ENCODE data around the gene KCTD15. TPM values are rescaled to one million over a fixed set of nuclear protein-coding genes. Genes with fewer than 3 reads are reported as not detected.
A peak's percentile ranks its signal among the peaks of the same experiment; 100 is the strongest.

KCTD15 gene, protein sequence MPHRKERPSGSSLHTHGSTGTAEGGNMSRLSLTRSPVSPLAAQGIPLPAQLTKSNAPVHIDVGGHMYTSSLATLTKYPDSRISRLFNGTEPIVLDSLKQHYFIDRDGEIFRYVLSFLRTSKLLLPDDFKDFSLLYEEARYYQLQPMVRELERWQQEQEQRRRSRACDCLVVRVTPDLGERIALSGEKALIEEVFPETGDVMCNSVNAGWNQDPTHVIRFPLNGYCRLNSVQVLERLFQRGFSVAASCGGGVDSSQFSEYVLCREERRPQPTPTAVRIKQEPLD
- total RNA-seq, result 100 to 1,000 TPM in 1 of 4 donors, 10 to 100 TPM in 3; 23.8 to 149 (median 51.8) TPM

DNA sequence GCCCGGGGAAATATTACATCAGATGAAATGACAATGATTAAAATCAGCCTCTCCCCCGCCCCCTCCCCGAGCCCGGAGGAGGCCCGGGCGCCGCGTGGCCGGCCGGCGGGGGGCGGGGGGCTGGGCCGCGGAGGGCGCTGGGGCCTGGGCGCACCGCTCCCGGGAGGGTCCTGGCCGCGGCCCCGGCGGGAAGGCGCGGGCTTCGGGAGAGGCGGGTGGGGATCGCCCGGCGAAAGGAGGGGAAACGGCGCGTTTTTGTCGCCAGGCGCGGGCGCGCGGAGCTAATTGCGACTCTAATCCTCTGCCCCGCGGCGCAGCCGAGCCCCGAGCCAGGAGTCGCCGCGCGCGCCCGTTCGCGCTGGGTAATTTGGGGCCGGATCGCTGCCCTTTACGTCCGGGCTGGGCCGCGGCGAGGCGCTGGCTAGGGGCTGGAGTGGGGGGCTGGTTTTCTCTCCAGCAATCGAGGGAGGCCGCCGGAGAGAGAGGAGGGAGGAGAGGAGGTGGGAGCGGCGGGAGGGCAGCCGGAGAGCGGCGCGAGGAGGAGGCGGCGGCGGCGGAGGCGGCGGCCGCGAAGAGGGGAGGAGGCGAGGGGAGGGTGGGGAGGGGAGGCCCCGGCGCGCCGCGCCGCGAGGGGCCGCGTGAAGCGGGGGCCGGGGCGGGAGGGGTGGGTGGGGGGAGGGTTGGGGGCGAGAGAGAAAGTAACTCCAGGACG, at the start of gene KCTD15:
TSS of gene KCTD15 (plus strand) at position 707 of the 712 bp plus-strand sequence. CDS start 3,585 bp downstream, outside the sequence.
- H3K4me3 ChIP-seq, result peak within 1 kb of the TSS; percentile 77 to 92
- no peaks in the 10 kb centered on the region for H3K9me3 ChIP-seq
- TF ChIP-seq POLR2A (IDR thresholded peaks at IDR 0.05), result no peak
- TF ChIP-seq, protein P1, sequence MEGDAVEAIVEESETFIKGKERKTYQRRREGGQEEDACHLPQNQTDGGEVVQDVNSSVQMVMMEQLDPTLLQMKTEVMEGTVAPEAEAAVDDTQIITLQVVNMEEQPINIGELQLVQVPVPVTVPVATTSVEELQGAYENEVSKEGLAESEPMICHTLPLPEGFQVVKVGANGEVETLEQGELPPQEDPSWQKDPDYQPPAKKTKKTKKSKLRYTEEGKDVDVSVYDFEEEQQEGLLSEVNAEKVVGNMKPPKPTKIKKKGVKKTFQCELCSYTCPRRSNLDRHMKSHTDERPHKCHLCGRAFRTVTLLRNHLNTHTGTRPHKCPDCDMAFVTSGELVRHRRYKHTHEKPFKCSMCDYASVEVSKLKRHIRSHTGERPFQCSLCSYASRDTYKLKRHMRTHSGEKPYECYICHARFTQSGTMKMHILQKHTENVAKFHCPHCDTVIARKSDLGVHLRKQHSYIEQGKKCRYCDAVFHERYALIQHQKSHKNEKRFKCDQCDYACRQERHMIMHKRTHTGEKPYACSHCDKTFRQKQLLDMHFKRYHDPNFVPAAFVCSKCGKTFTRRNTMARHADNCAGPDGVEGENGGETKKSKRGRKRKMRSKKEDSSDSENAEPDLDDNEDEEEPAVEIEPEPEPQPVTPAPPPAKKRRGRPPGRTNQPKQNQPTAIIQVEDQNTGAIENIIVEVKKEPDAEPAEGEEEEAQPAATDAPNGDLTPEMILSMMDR (IDR thresholded peaks at IDR 0.05), result no peak
- H3K4me1 ChIP-seq, result peaks cover 0 to 16% of the 10 kb centered on the region in 2 donors
- H3K27me3 ChIP-seq, result no peaks in the 10 kb centered on the region
- no peaks in the 10 kb centered on the region for H3K36me3 ChIP-seq
- H3K27ac ChIP-seq, result peak within 1 kb of the TSS; percentile 93 to 98
- intact Hi-C loops (cut with DNase I; ENCODE audit: low total_unique reads), result no loop called here
- DNase-seq, result peak; percentile 33 to 55

- H3K27me3 ChIP-seq, result no peaks in the 10 kb centered on the region
- no peak overlapping the region for H3K27ac ChIP-seq
- DNase-seq, result no peak
- intact Hi-C loops (cut with DNase I; ENCODE audit: low total_unique reads), result no loop called here
- no peaks in the 10 kb centered on the region for H3K4me1 ChIP-seq
- H3K9me3 ChIP-seq, result no peaks in the 10 kb centered on the region
- H3K36me3 ChIP-seq, result no peaks in the 10 kb centered on the region
- H3K4me3 ChIP-seq, result no peak overlapping the region
- TF ChIP-seq POLR2A (IDR thresholded peaks at IDR 0.05), result no peak
- TF ChIP-seq, protein P1 (IDR thresholded peaks at IDR 0.05), result no peak
These were observed 49.4 kb upstream of the KCTD15 start for GRCh38 chr19:33747273-33747672.

- H3K4me3 ChIP-seq, result no peak overlapping the region
- intact Hi-C loops (cut with DNase I; ENCODE audit: low total_unique reads), result no loop called here
- H3K27me3 ChIP-seq, result no peaks in the 10 kb centered on the region
- no peaks in the 10 kb centered on the region for H3K9me3 ChIP-seq
- no peak overlapping the region for H3K27ac ChIP-seq
- TF ChIP-seq, protein P1 (IDR thresholded peaks at IDR 0.05), result no peak
- no peak for TF ChIP-seq POLR2A (IDR thresholded peaks at IDR 0.05)
- H3K36me3 ChIP-seq, result no peaks in the 10 kb centered on the region
- no peaks in the 10 kb centered on the region for H3K4me1 ChIP-seq
- DNase-seq, result no peak
These were observed 48.4 kb upstream of the KCTD15 start for GRCh38 chr19:33748231-33748630.

DNA sequence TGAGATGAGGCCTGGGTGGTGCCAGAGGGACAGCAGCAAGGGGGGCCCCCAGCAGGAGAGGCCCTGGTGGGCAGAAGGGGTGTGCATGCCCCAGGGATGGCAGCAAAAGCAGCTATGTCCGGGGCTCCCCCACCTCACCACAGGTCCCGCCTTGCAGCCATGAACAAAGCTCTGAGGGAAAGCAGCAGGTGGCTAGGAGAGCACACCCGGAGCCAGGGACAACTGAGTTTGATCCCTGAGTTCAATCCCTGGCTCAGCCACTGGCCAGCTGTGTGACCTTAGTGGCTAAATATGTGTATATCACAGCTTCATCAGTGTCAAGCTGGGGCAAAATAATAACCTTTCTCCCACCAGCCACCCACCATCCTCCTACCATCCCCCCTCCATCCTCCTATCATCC, 47.7 kb upstream of the KCTD15 start:
- H3K4me1 ChIP-seq, result no peaks in the 10 kb centered on the region
- DNase-seq, result no peak
- TF ChIP-seq, protein P1 (IDR thresholded peaks at IDR 0.05), result no peak
- TF ChIP-seq POLR2A (IDR thresholded peaks at IDR 0.05), result no peak
- intact Hi-C loops (cut with DNase I; ENCODE audit: low total_unique reads), result no loop called here
- no peak overlapping the region for H3K27ac ChIP-seq
- no peaks in the 10 kb centered on the region for H3K36me3 ChIP-seq
- H3K27me3 ChIP-seq, result no peaks in the 10 kb centered on the region
- no peaks in the 10 kb centered on the region for H3K9me3 ChIP-seq
- no peak overlapping the region for H3K4me3 ChIP-seq

DNA sequence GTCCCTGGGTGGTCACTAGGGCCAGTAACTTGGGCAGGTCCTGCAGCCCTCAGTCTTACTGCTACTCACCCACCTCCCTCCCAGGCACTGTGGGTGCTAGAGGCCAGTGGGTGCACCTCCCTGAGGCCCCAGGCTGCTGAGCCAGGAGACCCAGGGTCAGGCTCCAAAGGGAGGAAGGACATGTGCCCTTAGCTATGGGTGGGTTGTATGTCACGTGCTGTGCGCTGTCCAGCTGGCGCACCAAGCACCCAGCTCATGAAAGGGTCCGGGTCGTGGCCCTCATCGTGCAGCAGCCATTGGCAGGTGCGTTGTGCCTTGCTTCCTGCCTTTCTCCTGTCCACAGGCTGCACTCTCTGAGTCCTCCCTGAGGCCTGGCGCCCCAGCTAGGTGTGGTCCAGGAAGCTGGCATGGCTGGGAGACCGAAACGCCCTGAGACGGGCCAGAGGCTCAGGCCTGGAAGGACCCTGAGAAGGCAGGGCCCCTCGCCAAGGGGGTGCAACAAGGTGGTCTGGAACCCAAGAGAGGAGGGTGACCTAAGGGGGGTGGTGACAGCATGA, 47.0 kb upstream of the KCTD15 start:
- no peak overlapping the region for H3K27ac ChIP-seq
- no peaks in the 10 kb centered on the region for H3K36me3 ChIP-seq
- TF ChIP-seq POLR2A (IDR thresholded peaks at IDR 0.05), result no peak
- TF ChIP-seq, protein P1 (IDR thresholded peaks at IDR 0.05), result no peak
- no peak overlapping the region for H3K4me3 ChIP-seq
- no peaks in the 10 kb centered on the region for H3K4me1 ChIP-seq
- DNase-seq, result no peak
- intact Hi-C loops (cut with DNase I; ENCODE audit: low total_unique reads), result no loop called here
- no peaks in the 10 kb centered on the region for H3K27me3 ChIP-seq
- no peaks in the 10 kb centered on the region for H3K9me3 ChIP-seq
